ENCODE data around the gene TREM2.

TREM2 gene

DNA sequence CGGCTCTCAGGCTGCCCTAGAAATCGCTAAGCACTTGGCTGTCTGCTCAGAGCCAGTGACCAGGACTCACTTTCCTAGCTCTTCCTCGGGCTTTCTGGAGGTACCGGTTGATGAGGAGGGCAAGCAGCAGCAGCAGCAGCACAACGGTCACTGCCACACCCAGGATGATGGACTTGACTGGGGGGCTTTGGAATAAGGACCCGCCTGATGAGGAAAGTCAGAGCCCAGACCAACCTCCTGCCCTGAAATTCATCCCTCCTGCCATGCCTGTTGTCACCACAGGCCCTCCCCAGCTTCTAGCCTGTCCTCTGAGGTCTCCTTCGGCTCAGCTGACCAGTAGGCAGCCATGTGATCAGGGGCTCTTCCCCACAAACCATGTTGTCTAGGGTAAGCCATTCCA lies 21.8 kb upstream of the TREM2 start:
- DNase-seq (ENCODE audit: low read depth in 4 of 4, low spot score in 1 of 4) = no peak

DNA sequence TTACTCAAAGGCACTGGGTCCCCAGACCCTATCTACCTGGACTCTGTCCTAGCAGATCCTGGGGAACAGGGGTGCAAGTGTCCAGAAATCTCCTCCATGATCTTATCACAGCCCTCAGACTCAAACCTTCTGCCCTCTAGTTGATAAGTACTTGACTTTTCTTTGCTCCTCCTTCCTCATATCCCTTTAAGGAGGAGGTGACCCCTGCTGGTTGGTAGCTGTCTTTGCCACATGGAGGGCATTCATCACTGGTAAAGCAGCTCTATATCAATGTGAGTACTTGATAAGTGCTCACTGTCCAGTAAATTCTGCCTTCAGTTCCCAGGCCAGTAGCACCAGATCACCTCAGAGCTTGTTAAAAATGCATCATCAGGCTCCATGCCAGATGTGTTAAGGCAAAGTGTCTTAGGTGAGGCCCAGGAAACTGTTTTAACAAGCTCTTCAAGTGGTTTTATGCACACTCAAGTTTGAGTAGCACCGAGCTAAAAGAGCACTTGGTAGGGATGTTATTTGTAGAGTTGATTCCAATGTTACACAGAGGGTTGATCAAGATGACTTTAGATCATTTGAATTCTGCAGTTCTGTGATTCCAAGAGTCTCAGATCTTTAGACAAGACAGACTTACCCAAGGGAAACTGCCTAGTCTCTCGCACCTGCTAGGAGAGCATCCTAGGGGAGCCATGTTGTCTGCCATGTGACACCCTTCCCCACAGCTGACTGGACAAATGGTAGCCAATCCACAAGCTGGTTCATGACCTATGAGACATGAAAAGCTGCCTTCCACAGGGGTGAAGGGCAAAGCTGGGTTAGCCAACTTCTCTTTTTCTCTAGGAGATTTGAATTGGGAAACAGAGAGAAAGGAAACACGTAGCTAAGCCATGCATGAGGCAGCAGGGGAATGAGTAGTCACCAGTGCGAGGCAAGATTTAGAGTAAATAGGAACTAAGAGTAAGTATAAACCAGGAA lies 19.4 kb upstream of the TREM2 start:
- peak in 2 of 4 experiments; percentile 20 to 43 for DNase-seq (ENCODE audit: low read depth in 4 of 4, low spot score in 1 of 4)

DNA sequence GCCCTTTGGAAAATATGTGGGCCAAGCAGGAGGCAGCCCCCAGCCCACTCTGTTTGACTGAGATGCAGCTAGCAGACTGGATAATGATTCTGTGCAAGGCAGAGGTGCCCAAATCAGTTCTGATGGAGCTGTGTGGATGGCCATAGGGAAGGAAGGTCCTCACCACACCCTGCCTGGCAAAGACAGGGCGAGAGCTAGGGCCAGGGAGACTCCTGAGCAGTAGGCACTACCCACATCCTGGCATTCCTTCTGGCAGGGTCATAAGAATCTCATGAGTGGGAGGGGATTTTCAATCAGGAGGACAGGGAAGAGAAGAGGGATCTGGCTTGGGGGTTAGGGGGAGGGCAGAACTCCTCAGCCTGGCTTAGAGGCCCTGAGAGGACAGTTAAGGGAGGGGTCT lies 18.6 kb upstream of the TREM2 start:
- no peak for DNase-seq (ENCODE audit: low read depth in 4 of 4, low spot score in 1 of 4)

DNA sequence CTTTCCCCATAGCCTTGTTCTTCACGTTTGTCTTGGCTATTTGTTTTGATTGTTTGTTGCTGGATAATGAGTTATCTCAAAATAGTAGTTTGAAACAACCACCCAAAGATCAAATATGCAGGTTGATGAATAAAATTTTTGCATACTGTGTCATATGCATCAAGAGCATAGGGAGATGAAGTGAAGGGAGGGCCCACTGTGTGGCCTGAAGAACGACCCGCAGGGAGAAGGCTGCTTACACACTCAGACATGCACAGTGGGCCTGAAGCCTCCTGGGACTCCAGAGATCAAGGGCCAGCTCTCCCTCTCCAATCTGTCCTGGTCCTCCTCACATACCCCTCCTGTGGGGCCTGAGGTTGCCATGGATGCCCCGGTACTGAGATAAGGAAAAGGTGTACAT lies 16.2 kb upstream of the TREM2 start:
- DNase-seq (ENCODE audit: low read depth in 4 of 4, low spot score in 1 of 4) = no peak

DNA sequence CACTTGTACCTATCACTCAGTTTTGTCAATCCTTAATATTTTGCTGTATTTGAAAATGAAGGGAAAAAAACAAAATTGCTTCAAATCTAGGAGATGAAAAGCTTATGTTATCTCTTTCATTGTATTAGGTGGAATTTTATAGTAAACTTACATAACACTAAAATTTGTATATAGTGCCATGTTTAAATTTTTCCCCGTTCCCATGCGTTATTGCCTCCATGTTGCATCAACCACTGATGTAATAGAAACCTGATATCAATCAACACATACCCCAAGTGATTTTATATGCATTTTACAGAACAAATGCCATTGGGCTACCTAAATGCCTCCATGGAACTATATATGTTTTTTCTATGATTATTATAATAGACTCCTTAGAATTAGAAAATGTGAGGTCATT lies 14.8 kb upstream of the TREM2 start:
- DNase-seq (ENCODE audit: low read depth in 4 of 4, low spot score in 1 of 4) = no peak

DNA sequence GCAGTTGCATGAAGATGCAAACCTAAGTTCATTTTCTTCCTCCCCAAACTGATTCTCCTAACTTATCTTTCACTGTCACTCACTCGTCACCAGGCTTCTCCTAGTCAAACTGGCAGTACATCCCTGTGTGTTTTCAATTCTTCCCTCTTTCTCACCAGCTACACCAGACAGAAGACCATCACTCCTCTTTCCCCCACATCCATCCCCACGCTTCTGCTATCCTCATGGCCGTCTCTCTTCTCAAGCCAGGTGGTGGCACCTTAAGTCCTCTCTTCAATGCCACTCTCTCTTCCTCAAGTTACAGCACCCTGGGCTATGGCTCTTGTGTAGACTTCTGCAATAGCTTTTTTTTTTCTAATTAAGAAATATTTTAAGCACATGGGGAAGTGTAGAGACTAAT lies 14.4 kb upstream of the TREM2 start:
- DNase-seq (ENCODE audit: low read depth in 4 of 4, low spot score in 1 of 4) = no peak

DNA sequence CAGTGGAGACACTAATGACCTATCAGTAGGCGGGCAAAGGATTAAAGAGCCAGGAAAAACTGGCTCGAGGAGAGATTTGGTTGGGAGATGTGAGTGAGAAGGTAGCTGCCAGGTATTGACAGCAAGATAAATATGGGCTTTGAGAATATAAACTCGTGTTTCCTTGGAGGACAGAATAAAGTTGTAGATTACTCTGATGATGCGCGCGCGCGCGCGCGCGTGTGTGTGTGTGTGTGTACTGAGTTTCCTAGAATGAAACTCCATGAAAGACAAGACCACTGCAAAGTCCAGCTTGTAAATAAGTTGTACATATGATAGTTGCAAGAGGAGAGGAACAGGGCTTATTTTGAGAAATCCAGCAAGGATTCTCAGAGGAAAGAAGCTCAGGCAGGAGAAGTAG lies 13.3 kb upstream of the TREM2 start:
- no peak for DNase-seq (ENCODE audit: low read depth in 4 of 4, low spot score in 1 of 4)

DNA sequence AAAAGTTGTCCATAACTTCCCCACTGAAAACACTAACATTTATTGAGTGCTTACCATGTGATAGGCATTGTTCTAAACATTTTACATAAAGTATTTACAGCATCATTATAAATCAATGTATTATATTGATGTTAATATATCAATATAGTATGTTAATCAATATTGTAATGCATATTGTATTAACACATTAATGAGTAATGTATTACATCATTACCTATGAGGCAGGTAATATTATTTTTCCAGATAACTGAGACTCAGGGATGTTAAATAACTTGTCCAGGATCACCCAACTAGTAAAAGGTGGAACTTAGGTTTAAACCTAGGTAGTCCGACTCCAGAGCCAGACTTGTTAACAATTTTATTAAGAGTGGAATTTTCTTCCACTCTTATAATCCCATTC lies 12.2 kb upstream of the TREM2 start:
- DNase-seq (ENCODE audit: low read depth in 4 of 4, low spot score in 1 of 4) = no peak

DNA sequence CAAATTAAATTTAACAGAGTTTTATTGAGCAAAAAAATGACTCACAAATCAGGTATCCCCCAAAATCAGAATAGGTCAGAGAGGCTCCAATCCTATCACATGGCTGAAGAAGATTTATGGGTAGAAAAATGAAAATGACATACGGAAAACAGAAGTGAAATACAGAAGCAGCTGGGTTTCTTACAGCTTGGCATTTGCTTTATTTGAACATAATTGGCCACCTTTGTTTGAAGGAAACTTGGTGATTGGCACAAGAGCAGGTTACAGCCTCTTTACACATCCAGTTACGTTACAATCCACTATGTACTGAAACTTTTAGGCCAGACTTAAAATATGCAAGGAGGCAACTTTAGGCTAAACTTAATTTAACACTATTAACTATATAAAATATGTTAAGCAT lies 11.7 kb upstream of the TREM2 start:
- no peak for DNase-seq (ENCODE audit: low read depth in 4 of 4, low spot score in 1 of 4)

DNA sequence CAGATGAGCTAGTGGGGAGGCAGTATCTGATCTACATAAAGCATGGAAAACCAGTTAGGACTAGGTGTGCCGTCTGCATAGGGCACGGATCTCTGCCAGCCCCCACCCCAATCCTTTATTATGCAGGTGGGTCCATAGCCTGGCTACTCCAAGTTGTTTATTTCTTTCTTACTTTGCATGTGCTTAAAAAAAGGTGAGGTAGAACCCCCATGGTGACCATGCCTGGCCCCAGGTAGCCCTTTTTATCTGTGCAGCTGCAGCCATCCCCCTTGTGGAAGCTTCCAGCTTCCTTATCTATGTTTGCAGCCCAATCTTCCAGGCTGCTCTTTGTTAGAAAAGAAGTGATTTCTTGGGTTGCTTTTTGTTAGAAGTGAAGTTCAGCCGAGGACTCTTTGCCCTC lies 9.0 kb upstream of the TREM2 start:
- DNase-seq (ENCODE audit: low read depth in 4 of 4, low spot score in 1 of 4) = no peak

DNA sequence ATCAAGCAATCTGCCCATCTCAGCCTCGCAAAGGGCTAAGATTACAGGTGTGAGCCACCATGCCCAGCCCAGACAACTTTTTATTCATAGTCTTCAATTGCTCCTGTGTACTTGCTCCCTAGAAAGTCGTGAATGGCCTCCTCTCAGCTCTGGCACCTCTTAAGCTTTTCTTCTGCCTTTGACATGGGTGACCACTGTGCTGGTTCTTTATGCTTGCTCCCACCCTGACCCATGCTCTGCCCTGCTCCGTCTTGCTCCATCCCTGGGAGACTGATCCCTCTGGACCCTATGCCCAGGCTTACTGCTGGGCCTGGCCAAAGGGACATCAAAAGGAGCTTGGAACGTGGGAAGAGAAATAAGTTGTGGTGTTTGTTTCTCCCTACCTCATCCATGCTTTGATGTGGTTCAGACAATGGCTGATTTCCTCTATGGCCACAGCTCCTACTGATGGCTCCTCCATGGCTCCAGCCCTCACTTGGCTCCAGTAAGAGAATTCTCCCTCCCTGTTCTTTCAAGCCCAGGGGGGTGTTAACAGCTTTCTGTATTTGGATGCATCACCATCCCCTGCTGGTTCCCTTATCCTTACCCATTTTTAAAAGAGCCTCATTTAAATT lies 7.7 kb upstream of the TREM2 start:
- DNase-seq (ENCODE audit: low read depth in 4 of 4, low spot score in 1 of 4) = no peak

DNA sequence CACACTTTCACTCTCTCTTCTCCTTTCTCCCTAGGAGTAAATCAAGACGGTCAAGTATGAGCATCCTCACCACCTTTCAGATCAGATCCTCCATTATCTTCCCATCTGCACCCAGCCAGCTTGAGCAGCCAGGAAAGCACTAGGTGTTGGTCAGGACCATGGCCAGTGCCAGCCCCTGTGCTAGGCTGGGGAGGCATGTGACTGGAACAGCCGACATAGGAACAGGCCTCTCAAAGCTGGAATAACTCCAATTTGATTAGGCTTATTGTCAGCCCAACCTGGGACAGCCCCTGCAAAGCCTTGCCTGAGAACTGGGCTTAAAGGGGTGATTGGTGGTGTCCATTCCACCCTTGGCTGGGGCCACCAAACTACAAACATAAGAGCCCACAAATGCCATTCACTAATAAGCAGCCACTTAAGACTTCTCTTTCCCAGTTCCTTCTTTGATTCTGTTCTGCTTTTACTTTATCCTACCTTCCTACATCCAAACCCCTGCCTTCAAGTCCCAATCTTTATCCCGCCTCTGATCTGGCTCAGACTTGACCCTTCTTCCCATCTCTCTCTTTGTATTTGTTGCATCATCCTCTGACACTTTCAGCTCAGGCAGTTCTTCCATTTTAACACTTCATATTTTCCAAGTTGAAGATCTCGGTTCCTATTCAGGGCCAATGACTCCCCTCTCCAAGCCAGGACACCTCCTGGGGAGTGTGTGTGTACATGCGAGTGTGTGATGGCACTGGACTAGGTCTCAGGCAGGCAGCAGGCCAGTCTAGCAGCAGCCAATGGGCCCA lies 4.5 kb upstream of the TREM2 start:
- DNase-seq (ENCODE audit: low read depth in 4 of 4, low spot score in 1 of 4) = no peak

DNA sequence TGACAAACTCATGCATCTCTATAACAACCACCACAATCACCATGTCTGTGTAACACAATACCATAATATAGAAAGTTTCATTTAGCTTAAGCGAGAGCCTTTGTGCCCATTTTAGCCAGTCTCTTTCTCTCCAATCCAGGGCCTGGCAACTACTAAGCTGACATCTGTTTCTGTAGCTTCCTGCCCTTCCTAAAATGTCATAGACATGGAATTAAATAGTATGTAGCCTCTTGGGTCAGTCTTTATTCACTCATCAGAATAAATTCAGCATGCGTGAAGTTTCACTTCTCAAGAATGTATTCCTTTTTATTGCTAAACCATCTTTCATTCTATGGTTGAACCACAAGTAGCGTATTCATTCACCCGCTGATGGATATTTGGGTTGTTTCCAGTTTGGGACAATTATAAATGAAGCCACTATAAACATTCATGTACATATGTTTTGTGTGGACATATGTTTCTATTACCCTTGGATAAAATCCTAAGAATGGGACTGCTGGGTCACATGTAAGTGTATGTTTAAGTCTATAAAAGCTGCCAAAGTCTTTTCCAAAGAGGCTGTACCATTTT lies 1.7 kb upstream of the TREM2 start:
- no peak for DNase-seq (ENCODE audit: low read depth in 4 of 4, low spot score in 1 of 4)

DNA sequence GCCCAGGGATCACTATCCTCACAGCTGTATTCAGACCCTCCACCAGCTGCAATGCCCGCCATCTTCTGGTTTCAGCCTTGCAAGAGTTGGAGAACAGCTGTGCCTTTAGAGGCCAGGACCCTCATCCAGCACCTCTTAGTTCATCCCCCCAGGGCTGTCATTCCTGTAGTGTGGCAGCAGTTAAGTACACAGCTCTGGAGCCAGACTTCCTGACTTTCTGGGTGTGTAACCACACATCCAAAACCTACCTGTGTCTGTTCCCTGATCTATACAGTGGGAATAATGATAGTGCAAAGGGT lies 452 bp upstream of the TREM2 start:
- DNase-seq (ENCODE audit: low read depth in 4 of 4, low spot score in 1 of 4) = no peak

DNA sequence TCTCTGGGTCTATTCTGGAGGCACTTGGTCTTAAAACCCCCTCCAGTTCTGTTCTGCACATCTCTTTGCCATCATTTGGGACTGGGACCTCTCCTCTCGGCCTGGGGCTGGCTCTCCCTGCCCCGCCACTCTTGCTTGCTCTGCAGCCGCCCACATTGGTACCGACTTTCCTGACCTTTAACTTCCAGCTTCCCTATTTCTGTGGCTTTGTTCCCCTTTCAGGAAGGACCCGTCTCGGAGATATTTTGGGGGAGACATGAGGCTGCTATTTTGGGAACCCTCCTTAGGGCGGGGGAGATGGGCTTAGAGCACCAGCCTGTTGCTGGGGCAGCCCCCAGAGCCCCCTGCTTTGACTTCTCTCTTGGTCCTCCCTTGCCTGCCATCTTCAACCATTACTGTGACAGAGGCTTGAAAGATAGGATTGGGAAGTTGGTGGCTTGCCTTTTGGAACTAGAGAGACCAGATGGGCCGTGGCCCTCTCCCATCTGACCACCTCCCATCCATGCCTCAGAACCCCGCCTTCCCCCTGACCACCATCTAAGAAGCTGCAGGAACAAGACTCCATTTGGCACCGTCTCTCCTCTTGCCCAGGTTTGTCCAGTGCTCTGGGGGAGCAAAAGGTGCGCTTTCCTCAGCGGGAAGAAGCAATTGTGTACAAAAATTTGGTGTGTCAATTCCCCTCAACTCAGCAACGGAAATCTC lies 914 bp downstream of the TREM2 start:
- DNase-seq (ENCODE audit: low read depth in 4 of 4, low spot score in 1 of 4) = no peak

DNA sequence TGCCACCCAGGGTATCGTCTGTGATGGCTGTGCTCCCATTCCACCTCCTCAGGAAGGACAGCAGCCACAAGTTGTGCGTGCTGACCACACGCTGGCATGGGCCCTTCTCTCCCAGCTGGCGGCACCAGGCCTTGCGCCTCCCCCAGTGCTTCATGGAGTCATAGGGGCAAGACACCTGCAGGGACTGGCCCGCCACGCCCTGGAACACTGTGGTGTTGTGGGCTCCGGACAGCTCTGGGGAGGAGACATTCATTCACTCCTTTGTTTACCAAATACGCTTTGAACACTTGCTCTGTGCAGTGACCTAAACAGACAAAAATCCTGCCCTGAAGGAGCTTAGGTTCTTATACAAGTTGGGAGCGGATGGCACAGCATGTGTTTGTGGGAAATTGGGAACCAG lies 1.5 kb downstream of the TREM2 start:
- DNase-seq (ENCODE audit: low read depth in 4 of 4, low spot score in 1 of 4) = no peak

DNA sequence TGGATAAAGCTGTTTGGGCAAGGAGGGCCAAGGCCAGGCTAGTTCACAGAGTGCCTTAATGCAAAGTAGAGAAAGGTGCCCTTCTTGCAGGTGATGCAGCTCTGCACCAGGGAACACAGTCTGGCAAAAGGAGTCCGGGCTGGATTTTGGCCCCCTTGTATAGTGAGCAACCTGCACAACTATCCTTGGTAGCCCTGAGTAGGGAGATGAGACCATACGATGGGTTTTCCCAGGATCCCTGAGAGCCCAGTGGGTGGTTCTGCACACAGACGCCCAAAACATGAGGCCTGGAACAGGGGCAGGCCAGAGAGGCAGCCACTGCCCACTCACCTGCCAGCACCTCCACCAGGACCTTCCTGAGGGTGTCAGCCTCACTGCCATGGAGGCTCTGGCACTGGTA lies 2.0 kb downstream of the TREM2 start:
- no peak for DNase-seq (ENCODE audit: low read depth in 4 of 4, low spot score in 1 of 4)

DNA sequence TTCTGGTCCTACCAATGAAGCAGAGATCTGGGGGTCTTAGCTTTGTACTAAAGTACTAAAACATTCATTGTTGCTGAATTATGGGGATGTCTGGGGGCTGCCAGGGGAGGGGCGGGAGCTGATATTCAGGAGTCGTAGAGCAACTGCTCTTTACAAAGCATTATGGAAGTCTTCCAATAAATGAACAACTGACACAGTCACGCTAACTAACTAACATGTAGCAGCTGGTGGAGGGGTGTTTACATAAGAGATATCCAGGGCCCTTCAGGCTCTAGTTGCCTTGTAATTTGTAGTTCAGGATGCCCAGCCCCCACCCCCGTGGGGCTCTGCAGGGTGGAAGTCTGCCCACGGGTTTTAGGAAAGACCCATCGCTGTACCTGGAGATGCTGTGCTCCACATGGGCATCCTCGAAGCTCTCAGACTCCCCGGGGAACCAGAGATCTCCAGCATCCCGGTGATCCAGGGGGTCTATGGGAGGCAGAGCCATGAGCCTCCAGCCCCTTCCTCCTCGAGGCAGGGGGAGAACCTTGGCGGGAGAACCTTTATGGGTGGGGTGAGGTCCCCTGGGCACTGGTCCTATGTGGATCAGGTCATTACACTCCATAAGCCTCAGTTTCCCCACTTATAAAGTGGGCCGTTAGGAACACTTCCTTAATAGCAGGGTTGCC lies 3.4 kb downstream of the TREM2 start:
- no peak for DNase-seq (ENCODE audit: low read depth in 4 of 4, low spot score in 1 of 4)

DNA sequence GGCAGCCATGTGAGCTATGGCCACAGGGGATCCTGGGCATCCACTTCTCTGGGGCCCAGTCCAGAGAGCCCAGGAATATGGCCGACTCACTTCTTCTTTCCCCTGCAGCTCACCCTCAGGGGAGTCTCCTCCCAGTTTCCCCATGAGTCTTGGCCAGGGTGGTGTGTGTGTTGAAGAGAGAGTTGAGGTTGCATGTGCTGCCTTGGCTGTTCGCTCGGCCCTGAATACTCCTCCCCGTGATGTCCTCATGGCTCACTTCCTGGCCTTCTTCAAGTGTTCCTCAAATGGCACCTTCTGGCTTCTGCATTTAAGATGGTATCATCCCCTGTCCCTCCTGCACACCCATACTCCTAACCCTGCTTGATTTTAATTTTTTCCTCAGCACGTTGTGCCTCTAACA lies 5.6 kb downstream of the TREM2 start:
- DNase-seq (ENCODE audit: low read depth in 4 of 4, low spot score in 1 of 4) = no peak

DNA sequence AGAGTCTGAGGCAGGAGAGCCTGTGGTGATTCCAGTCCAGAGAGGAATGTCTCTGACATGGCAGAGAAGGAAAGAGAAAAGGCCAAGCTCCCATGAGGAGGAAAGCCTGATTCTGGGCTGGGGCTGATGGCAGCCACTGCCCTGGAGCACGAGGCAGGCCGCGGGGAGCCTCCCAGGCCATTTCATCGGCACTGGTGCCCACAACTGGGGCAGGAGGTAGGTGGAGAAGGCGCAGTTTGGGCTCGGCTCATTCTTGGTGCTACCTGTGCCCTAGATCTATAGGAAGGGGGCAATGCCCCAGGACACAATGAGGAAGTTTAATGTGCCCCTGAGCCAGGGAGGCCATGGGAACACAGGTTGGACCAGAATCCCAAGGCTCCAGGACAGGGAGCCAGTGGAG lies 6.1 kb downstream of the TREM2 start:
- no peak for DNase-seq (ENCODE audit: low read depth in 4 of 4, low spot score in 1 of 4)

DNA sequence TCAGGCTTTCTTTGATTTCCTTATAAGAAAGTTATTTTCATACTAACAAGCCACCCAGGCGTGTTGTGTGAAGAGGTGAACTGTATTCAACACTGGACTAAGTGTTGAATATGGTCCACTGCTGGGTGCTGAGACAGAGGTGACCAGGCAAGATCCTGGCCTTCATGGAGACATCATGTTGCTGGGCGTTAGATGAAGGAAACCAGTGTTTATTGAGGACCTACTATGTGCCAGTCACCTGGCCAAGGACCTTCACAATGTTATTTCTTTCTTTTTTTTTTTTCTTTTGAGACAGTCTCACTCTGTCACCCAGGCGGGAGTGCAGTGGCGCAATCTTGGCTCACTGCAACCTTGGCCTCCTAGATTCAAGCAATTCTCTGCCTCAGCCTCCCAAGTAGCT lies 6.9 kb downstream of the TREM2 start:
- DNase-seq (ENCODE audit: low read depth in 4 of 4, low spot score in 1 of 4) = no peak

Data from stimulated activated CD4-positive, alpha-beta T cell treated with anti-CD3 and anti-CD28 coated beads, Interleukin-1b, Interleukin-23, amount 100 ng/mL, for 24 hours (primary cell).